Skeletal muscle satellite cell (primary cell): ENCODE measurements around the gene C4orf50.
"Not testable (repeated sequence)": the region's sequence is repeated elsewhere in the genome, so short reads cannot be mapped to it uniquely, and the experiment has no call there.

Experiments used
- H3K27me3 ChIP-seq: 2 replicates; pipeline ENCODE4 v1.7.0; 2013; ENCODE audit warnings: low read length; ENCODE audit not compliant: control insufficient read depth, insufficient read depth
- H3K36me3 ChIP-seq: 2 replicates; pipeline ENCODE4 v1.7.0; 2013; ENCODE audit warnings: mild to moderate bottlenecking, control low read depth, low read length; ENCODE audit not compliant: insufficient read depth
- H3K4me1 ChIP-seq: 2 replicates; pipeline ENCODE4 v1.7.0; 2013; ENCODE audit warnings: low read length; ENCODE audit not compliant: control insufficient read depth, insufficient read depth
- H3K4me2 ChIP-seq: 2 replicates; pipeline ENCODE4 v1.7.0; 2013; ENCODE audit warnings: mild to moderate bottlenecking, low read length
- H3K4me3 ChIP-seq: 2 replicates; pipeline ENCODE4 v1.7.0; 2013; ENCODE audit warnings: low read length
- H3K9ac ChIP-seq: 2 replicates; pipeline ENCODE4 v1.7.0; 2013; ENCODE audit warnings: mild to moderate bottlenecking, low read depth, low read length, moderate library complexity
- H3K9me3 ChIP-seq: replicated peaks from 2 replicates; pipeline ENCODE4 v1.7.0; 2013; ENCODE audit warnings: mild to moderate bottlenecking, control low read depth, low read length

C4orf50 gene

DNA sequence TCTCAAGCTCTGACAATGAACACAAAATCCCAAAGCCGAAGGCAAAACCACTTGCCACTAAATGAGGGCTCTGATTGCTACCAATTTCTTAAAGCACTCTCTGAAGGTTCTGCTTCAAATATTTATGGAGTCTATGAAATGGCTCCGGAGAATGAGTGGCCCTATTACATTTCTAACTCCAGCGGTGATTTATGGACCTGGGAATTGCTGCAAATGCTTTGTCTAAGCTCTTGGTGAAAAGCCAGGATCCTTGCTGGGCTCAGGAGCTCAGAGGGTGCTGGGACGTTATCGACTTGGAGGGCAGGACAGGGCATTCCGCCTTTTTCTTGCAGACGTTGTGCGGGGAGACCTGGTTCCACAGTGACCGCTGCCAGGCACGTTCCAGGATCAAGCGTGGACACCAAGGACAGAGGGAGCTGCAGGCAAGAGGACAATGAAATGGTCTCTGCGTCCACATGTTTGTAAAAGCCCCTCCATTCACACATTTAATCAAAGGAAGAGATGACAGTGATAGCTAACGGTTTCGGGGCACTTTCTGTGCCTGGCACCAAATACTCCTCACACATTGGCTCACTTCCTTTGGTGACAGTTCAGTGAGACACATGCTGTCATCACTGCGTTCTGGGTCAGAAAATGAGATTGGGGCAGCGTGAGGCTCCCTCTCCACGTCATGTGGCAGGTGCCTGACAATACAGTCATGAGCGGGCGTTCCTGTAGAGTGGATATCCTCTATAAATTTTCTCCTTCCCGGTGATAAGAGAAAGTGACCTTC, 58.8 kb downstream of the C4orf50 start:
- no peak overlapping the region for H3K9ac ChIP-seq
- no peaks in the 10 kb centered on the region for H3K4me1 ChIP-seq

GRCh38 chr4:5958199-5958735, 60.0 kb downstream of the C4orf50 start:
- H3K4me2 ChIP-seq: no peak overlapping the region
- no peak overlapping the region for H3K4me3 ChIP-seq
- H3K9ac ChIP-seq: no peak overlapping the region
- H3K27me3 ChIP-seq: peaks cover 39% of the 10 kb centered on the region
- H3K36me3 ChIP-seq: no peaks in the 10 kb centered on the region
- H3K9me3 ChIP-seq: no peaks in the 10 kb centered on the region
- H3K4me1 ChIP-seq: no peaks in the 10 kb centered on the region

More for the DNA sequence above, 58.8 kb downstream of the C4orf50 start:
- no peaks in the 10 kb centered on the region for H3K36me3 ChIP-seq
- H3K4me2 ChIP-seq: no peak overlapping the region
- H3K27me3 ChIP-seq: peaks cover 46% of the 10 kb centered on the region
- no peak overlapping the region for H3K4me3 ChIP-seq
- no peaks in the 10 kb centered on the region for H3K9me3 ChIP-seq

GRCh38 chr4:5957076-5957475, 61.2 kb downstream of the C4orf50 start:
- Histone ChIP-seq H3K4me1 (no peaks in the 10 kb centered on the region), H3K36me3 (no peaks in the 10 kb centered on the region), H3K9me3 (no peaks in the 10 kb centered on the region), H3K4me2 (no peak overlapping the region), H3K9ac (no peak overlapping the region), H3K27me3 (peaks cover 39% of the 10 kb centered on the region), H3K4me3 (no peak overlapping the region)

DNA sequence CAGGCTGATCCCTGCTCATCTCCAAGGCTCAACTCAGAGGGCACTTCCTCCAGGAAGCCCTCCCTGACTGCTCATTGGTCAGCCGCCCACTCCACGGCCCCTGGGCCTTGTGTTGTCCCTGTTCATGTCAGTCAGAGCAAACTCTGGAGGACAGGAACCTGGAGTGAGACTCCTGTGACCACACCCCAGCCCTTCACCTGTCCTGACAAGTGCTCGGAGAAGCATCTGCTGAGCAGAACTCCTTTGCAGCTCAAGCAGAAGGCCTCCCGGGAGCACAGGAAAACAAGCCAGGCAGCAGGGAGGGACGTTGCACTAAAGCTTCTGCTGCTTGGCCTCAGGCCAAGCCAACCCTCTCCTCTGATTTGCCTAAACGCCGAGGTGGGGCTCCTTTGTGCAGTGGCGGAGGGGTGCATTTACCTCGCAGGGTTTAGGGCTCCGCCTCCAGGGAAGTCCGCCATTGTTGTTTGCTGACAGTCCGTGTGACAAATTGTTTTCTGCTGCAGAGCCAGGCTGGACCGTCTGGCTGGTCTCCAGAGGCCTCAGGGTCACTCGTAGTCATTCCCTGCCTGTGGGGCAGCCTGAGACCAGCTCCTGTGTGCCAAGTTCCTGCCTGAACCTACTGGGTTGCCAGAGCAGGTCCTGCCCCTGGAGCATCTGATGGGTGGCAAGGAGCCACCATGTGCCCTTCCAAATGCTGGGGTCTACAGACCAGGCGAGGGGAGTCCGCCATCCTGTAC, 61.8 kb downstream of the C4orf50 start:
- Histone ChIP-seq H3K36me3 (no peaks in the 10 kb centered on the region), H3K27me3 (peaks cover 35% of the 10 kb centered on the region), H3K4me2 (no peak overlapping the region), H3K4me3 (no peak overlapping the region), H3K9me3 (no peaks in the 10 kb centered on the region), H3K4me1 (no peaks in the 10 kb centered on the region), H3K9ac (no peak overlapping the region)

- peaks cover 35% of the 10 kb centered on the region for H3K27me3 ChIP-seq
- H3K4me1 ChIP-seq: no peaks in the 10 kb centered on the region
These were observed 62.4 kb downstream of the C4orf50 start for GRCh38 chr4:5955856-5956255.

GRCh38 chr4:5955201-5955821, 62.9 kb downstream of the C4orf50 start:
- no peaks in the 10 kb centered on the region for H3K9me3 ChIP-seq
- no peaks in the 10 kb centered on the region for H3K36me3 ChIP-seq
- H3K4me2 ChIP-seq: no peak overlapping the region
- no peak overlapping the region for H3K9ac ChIP-seq
- H3K27me3 ChIP-seq: peaks cover 34% of the 10 kb centered on the region
- H3K4me3 ChIP-seq: no peak overlapping the region
- H3K4me1 ChIP-seq: no peaks in the 10 kb centered on the region

More at GRCh38 chr4:5955856-5956255, 62.4 kb downstream of the C4orf50 start:
- Histone ChIP-seq H3K4me2 (no peak overlapping the region), H3K4me3 (no peak overlapping the region), H3K9ac (no peak overlapping the region), H3K36me3 (no peaks in the 10 kb centered on the region), H3K9me3 (no peaks in the 10 kb centered on the region)

- Histone ChIP-seq H3K9ac (no peak overlapping the region), H3K4me3 (no peak overlapping the region), H3K4me2 (no peak overlapping the region), H3K9me3 (no peaks in the 10 kb centered on the region), H3K36me3 (no peaks in the 10 kb centered on the region), H3K27me3 (peaks cover 24% of the 10 kb centered on the region), H3K4me1 (no peaks in the 10 kb centered on the region)
These were observed 64.0 kb downstream of the C4orf50 start for GRCh38 chr4:5954056-5954760.

DNA sequence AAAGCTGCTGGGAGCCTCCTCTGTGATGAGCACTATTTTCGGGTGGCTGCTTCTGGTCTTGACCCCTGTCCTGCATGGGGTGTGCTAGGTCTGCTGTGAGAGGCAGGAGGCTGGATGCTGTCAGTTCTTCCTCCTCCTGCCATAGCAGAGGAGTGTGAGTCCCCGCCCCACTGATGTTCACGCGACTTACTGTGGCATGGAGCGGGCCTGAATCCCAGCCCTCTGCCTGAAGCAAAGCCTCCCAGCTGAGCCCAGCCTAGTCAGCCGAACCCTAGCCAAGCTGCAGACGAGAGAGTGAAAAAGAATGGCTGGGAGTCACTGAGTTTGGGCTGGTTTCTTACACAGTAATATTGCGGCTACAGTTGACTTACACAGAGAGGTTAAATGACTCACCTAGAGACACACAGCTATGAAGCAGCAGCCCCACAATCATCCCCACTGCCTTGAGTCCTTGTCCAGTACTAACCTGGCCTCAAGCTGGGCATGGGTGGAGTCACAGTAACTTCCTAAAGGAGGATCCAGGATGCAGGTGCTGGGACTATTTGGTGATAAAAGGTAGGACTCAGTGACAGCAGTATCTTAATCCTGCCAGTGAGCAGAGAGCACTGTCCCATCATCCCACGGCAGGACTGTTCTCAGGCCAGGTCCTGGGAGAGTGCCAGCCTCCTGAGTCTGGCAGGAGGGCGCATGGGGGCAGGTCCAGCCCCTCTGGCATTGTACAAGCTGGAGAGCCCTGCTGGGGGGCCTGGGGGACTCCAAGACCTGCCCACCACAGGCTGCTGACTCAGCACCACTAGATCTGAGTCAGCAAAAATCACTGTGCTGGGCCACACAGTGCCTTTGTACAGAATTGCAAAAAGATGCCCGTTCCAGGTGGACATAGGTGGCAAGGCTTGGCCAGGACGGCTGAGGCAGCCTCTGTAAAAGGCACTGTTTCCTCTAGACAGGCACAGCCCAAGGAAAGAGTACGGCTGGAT, 65.0 kb downstream of the C4orf50 start:
- no peak overlapping the region for H3K4me2 ChIP-seq
- no peaks in the 10 kb centered on the region for H3K9me3 ChIP-seq
- H3K9ac ChIP-seq: no peak overlapping the region
- H3K36me3 ChIP-seq: no peaks in the 10 kb centered on the region
- no peaks in the 10 kb centered on the region for H3K4me1 ChIP-seq
- no peak overlapping the region for H3K4me3 ChIP-seq
- peaks cover 16% of the 10 kb centered on the region for H3K27me3 ChIP-seq

- Histone ChIP-seq H3K9ac (no peak overlapping the region), H3K4me2 (no peak overlapping the region), H3K36me3 (no peaks in the 10 kb centered on the region), H3K9me3 (no peaks in the 10 kb centered on the region), H3K4me3 (no peak overlapping the region), H3K27me3 (peaks cover 8% of the 10 kb centered on the region), H3K4me1 (no peaks in the 10 kb centered on the region)
These were observed 65.8 kb downstream of the C4orf50 start for GRCh38 chr4:5952286-5952974.

DNA sequence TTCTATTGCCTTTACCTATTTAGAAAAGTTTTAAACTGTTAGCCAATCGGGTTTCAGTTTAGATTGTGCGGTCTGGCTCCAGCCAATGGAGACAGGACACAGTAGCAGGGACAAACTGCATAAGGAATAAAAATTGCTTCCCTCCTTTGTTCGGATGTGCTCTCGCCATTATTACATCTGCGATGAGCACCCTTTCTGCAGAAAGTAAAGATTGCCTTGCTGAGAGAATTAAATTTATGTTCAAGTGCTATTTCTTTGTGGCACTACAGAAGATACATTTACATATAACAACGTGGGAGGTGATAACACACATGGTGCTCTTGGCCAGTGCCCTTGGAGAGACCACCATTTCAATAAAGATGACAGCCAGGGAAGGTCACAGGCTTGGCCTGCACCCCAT, 71.6 kb downstream of the C4orf50 start:
- not testable (repeated sequence) for H3K9me3 ChIP-seq, H3K9ac ChIP-seq, H3K27me3 ChIP-seq

More for the DNA sequence above, 71.6 kb downstream of the C4orf50 start:
- not testable (repeated sequence) for H3K4me1 ChIP-seq, H3K4me2 ChIP-seq, H3K36me3 ChIP-seq, H3K4me3 ChIP-seq
